ENCODE measurements around the gene PLCD1. TPM values are rescaled to one million over a fixed set of nuclear protein-coding genes. Genes with fewer than 3 reads are reported as not detected.
"Not testable (repeated sequence)": the region's sequence is repeated elsewhere in the genome, so short reads cannot be mapped to it uniquely, and the experiment has no call there.

Gene PLCD1
- total RNA-seq, 2 experiments from 2014 or later, result 7.8 to 9.2 TPM

GRCh38 chr3:38039101-38039898 is 9.9 kb upstream of the PLCD1 start, which contains the start of gene DLEC1:
Gene DLEC1 (plus strand): TSS chr3:38039208. CDS start chr3:38039226, 18 bp downstream.
- CTCF ChIA-PET, result interaction anchor here (0.5 to 2.1 kb wide), 4 partner anchors 10 to 128 kb away, joined by 3 to 7 read pairs (median 3); partner anchors contain the start of gene PLCD1
- POLR2A ChIA-PET, result interaction anchor here (0.9 to 1.6 kb wide), 4 partner anchors 10 to 126 kb away, joined by 3 to 7 read pairs (median 4); partner anchors contain the start of genes ACAA1, OXSR1 and PLCD1

DNA sequence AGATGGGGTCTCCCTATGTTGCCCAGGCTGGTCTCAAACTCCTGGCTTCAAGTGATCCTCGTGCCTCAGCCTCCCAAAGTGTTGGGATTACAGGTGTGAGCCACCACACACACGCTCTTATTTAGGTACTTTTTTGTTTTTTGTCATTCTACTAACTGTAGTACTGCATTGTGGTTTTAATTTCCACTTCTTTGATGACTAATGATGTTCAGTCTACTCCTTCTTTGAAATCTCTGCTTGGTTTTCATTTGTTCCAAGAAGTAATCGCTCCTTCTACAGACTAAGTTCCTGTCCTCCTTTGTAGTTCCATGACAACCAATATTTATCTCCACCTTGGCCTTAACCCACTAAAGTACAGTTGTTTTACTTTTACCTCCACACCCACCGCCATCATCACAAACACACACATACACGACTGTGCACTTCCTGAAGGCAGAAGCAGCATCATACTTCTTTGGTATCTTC is 9.0 kb upstream of the PLCD1 start:
- ChIA-PET POLR2A (interaction anchor here (1.0 to 1.6 kb wide), 3 partner anchors 10 to 127 kb away, joined by 3 to 7 read pairs (median 4); partner anchors contain the start of genes ACAA1, OXSR1 and PLCD1), CTCF (interaction anchor here (0.7 to 2.1 kb wide), 2 partner anchors 9 to 16 kb away, joined by 3 to 7 read pairs; partner anchors contain the start of gene PLCD1)

- ChIA-PET POLR2A (no interaction called here), CTCF (no interaction called here)
Observed at GRCh38 chr3:38036906-38037305, 7.5 kb upstream of the PLCD1 start.

DNA sequence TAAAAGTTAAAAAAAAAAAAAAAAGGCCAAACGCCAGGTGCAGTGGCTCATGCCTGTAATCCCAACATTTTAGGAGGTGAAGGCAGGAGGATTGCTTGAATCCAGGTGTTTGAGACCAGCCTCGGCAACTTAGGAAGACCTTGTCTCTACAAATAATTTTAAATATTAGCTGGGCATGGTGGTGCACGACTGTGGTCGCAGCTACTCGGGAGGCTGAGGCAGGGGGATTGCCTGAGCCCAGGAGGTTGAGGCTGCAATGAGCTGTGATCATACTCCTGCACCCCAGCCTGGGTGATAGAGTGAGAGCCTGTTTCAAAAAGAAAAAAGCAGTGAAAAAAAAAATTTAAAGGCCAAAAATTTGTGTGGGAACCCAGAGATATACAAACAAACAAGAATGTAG is 6.8 kb upstream of the PLCD1 start:
- ChIA-PET POLR2A (no interaction called here), CTCF (no interaction called here)

GRCh38 chr3:38034335-38034734 is 4.9 kb upstream of the PLCD1 start:
- POLR2A ChIA-PET, CTCF ChIA-PET: not testable (repeated sequence)

DNA sequence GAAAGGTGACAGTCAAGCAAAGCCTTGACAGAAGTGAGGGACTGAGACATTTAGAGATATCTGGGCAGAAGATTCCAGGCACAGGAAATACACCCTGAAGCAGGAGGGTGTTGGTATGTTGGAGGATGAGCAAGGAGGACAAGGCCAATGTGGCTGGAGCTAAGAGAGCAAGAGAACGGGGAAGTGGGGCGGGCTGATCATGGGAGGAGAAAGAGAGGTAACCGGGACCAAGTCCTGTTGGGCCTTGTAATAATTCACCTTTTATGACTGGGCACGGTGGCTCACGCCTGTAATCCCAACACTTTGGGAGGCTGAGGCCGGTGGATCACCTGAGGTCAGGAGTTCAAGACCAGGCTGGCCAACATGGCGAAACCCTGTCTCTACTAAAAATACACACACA is 4.1 kb upstream of the PLCD1 start:
- POLR2A ChIA-PET, result not testable (repeated sequence)
- CTCF ChIA-PET, result interaction anchor here (1.8 kb wide), 1 partner anchor 36 kb away, joined by 7 read pairs; no protein-coding TSS in a partner anchor

DNA sequence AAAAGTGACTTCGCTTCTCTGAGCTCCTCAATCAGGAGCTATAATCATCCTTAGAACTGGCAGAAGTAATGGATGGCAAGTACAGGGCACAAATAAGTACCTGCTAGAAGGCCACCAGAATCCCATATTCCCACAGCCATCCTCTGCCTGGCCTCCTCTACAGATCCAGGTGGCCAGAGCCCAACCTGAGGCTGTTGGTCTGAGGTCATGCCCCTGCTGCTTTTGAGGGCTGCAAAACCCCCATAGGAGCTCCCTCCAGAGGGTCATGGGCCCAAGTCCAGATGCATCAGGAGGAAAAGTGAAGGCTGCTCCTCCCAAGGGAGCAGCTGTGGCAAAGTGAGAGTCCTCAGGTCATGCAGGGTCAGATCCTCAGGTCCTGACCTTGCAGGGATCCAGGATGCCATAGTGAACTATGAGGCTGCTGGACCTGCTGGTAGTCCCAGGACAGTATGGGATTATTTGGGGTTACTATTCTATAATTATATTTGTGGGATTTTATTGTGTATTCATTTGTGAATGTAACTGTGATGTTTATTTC is 3.0 kb upstream of the PLCD1 start:
- CTCF ChIA-PET, result interaction anchor here (0.5 to 1.8 kb wide), 2 partner anchors 35 to 874 kb away, joined by 4 to 7 read pairs; no protein-coding TSS in a partner anchor
- POLR2A ChIA-PET, result no interaction called here

DNA sequence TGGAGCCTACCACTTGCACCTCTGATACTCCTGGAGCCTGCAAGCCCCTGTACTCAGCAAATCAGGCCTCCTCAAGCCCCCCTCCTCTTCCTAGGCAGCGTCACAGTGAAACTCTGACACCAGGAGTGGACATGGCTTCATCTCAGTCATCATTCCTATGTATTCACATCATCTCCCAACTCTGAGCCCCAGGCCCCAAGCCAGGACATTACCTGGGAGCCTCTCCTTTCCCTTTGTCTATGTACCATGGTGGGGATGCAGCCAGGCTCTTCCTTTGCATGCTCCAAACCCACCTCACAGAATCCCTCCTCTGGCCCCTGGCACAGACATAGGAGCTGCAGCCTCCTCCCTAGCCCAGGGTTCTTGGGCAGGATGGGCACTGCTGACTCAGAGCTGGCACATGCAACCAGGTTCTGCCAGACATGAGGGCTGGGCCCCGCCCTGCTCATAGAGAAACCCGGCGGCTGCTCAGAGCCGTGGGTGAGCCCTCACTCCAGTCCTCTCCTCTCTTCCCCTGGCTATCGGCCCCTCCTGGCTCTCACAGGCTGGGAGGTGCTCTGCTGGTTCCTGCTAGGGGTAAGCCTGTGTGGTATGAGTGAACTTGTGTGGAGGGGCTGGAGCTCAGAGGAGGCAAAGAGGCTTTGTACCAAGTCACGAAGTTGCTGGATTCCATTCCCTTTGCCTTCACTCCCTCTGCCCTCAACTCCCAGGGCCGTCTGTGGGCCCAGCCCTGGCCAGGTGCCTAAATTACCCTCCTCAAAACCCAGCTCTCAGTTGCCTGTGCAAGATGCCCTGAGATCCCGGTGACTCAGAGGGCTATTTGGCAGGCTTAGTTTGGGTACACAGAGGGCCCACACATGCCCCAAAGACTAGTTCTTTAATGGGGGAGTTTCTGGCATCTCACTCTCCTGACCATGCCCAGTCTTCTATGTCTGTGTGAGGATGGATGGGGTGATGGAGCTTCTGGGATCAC is 1.9 kb upstream of the PLCD1 start:
- CTCF ChIA-PET, result interaction anchor here (1.8 kb wide), 1 partner anchor 34 kb away, joined by 7 read pairs; no protein-coding TSS in a partner anchor
- POLR2A ChIA-PET, result no interaction called here

- CTCF ChIA-PET, result interaction anchor here (0.5 to 1.3 kb wide), 2 partner anchors 34 to 1116 kb away, joined by 3 read pairs; no protein-coding TSS in a partner anchor
Observed at GRCh38 chr3:38030126-38031021, 932 bp upstream of the PLCD1 start.

GRCh38 chr3:38028621-38029361 is 651 bp downstream of the PLCD1 start:
- ChIA-PET CTCF (interaction anchor here (0.6 to 1.0 kb wide), 3 partner anchors 10 to 54 kb away, joined by 3 read pairs; partner anchors contain the start of gene DLEC1), POLR2A (interaction anchor here (1.6 kb wide), 1 partner anchor 10 kb away, joined by 7 read pairs; the partner anchor contains the start of gene DLEC1)

More at GRCh38 chr3:38030126-38031021, 932 bp upstream of the PLCD1 start:
- POLR2A ChIA-PET, result no interaction called here

GRCh38 chr3:38027466-38028465 is 1.7 kb downstream of the PLCD1 start:
- ChIA-PET CTCF (interaction anchor here (0.8 kb wide), 1 partner anchor 53 kb away, joined by 3 read pairs; no protein-coding TSS in a partner anchor), POLR2A (interaction anchor here (1.6 kb wide), 1 partner anchor 11 kb away, joined by 7 read pairs; the partner anchor contains the start of gene DLEC1)

DNA sequence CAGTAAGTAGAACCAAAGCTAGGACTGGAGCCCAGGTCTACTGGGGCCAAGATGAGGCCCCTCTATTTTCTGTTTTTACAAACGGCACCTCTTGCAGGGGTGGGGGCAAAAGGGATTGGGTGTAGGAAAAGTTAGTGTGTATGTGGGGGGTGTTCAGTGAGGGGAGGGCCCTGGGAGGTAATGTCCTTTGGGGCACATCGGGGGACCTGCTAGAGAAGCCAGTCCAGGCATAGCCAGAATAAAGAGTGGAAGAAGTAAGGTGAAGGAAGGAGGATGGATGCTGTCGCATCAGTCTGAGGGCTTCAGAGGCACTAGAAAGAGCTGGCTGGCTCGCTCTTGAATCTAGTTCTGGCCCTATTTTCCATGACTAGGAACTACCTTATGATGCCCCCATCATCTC is 2.6 kb downstream of the PLCD1 start:
- ChIA-PET CTCF (no interaction called here), POLR2A (no interaction called here)

DNA sequence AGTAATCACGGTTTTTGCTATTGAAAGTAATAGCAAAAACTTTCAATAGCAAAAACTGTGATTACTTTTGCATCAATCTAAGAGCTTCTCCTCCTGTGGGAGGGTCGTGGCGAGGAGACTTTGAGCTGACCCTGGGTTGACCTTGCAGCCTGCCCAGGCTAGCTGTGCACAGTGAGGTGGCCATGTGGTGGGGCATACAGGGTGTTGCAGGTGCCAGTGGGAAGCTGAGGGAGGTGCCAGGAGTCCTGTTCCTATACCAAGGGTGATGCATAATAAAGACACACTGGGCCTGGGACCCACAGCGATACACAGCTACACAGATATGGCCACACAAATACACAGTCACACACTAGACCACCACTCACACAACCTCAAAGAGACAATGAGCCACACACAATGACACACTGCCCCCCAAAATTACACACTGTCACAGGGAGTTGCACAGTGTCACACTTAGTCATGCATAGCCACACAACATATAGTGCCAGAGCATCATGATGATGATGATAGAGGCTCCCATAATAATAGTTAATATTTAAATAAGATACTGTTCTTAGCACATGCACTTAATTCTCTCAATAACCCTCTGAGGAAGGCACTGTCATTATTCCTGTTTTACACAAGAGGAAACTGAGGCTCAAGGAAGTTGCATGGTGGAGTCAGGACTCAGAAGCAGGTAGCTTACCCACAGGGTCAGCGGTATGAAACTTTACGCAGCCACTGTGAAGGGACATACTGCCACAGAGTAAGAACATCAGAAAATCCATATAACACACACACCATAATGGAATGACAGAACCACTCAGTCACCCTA is 6.3 kb downstream of the PLCD1 start:
- ChIA-PET POLR2A (no interaction called here), CTCF (interaction anchor here (0.8 to 1.9 kb wide), 3 partner anchors 16 to 26 kb away, joined by 3 to 7 read pairs (median 5); partner anchors contain the start of gene DLEC1)

DNA sequence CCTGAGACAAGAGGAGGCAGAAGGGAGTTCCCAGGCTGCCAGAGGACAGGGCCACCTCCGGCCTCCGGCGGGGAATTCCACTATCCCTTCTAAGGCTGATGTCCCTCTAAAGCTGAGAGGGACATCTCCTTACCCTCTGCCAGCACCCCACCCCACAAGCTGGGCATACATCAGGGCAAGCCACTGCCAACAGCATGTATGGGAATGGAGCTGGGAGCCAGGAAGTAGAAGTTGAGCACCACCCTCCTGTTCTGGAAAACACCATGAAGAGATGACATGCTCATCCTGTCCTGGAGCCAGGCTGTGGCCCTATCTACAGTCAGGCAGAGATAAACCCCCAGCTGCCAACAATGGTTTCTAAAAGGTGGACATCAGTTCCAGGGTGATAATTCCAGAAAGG is 7.1 kb downstream of the PLCD1 start:
- ChIA-PET POLR2A (no interaction called here), CTCF (interaction anchor here (0.8 to 1.9 kb wide), 3 partner anchors 17 to 25 kb away, joined by 3 to 7 read pairs (median 5); partner anchors contain the start of gene DLEC1)

GRCh38 chr3:38021196-38021595 is 8.2 kb downstream of the PLCD1 start:
- CTCF ChIA-PET, result interaction anchor here (1.5 kb wide), 1 partner anchor 24 kb away, joined by 5 read pairs; no protein-coding TSS in a partner anchor
- POLR2A ChIA-PET, result interaction anchor here (0.5 kb wide), 1 partner anchor 756 kb away, joined by 5 read pairs; no protein-coding TSS in a partner anchor
